Motor neuron (in vitro differentiated cells): ENCODE data around the gene TJP2. TPM values are rescaled to one million over a fixed set of nuclear protein-coding genes. Genes with fewer than 3 reads are reported as not detected.

Experiments
- ATAC-seq, 8 experiments: fragments of 200-7000 bp; cut with Tn5 transposase; replicated peaks in 6 of 8; 2 replicates each; pipeline ENCODE4 v1.8.0; 2021; ENCODE audit warnings: mild to moderate bottlenecking in 8 of 8, moderate library complexity in 8 of 8
- H3K27ac ChIP-seq, 2 donors: fragments of 250-450 bp; sonication (Bioruptor Pico); 2 replicates each; pipeline ENCODE4 v1.9.0; 2021; ENCODE audit warnings: antibody characterized with exemption in 2 of 2, mild to moderate bottlenecking in 2 of 2, moderate library complexity in 1 of 2
- H3K4me1 ChIP-seq, 2 donors: fragments of 250-450 bp; sonication (Bioruptor Pico); replicated peaks in 1 of 2; 2 replicates each; pipeline ENCODE4 v1.6.1; 2021; ENCODE audit warnings: antibody characterized with exemption in 2 of 2, mild to moderate bottlenecking in 2 of 2, moderate library complexity in 1 of 2
- H3K4me3 ChIP-seq, 5 donors: fragments of 250-450 bp; sonication (Bioruptor Pico); 2 replicates each; pipeline ENCODE4 v1.9.0; 2021; ENCODE audit warnings: antibody characterized with exemption in 5 of 5, mild to moderate bottlenecking in 5 of 5, moderate library complexity in 4 of 5
- WGBS, 10 experiments: fragments of 450-650 bp; shearing (Covaris generic); methylation state at CpG; one replicate each; pipeline ENCODE4 v1.0.0; 2022; 5-methylcytosine and 5-hydroxymethylcytosine counted together
- in situ Hi-C, 9 experiments: fragments of 400-800 bp; cut with MboI; loops; one replicate each; pipeline ENCODE4 v1.15.0; 2021; ENCODE audit warnings: low sequenced_read_pairs in 9 of 9, low pct_unique_long_range_greater_than_20kb in 2 of 9; ENCODE audit not compliant: unreplicated experiment in 9 of 9
- total RNA-seq, 8 experiments: library from RNA; unstranded; fragments of 300-600 nt; gene quantifications; 2 replicates each; pipeline versions ENCODE4 v1.2.3 to v1.2.4, GENCODE V29; 2022

TJP2 gene
- total RNA-seq, 8 experiments from 2014 or later: 1.8 to 73.0 (median 15.9) TPM

DNA sequence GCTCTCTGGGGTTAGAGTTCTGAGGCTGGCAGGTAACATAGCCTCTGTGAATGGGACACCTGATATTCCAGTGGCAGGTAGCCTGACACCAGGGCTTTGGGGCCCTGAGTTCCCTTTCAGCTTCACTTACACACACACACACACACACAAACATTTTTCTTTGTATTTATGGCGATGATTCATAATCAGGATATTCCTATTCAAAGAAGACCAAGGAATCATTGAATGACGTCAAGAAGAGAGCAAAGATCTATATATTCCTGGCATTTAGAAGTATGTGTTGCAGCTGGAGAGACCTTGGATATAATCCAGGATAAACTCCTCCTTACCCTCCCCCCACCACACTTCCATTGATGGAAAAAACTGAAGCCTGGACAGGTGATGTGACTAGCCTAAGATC lies 143.0 kb downstream of the TJP2 start:
- ATAC-seq: no peak
- H3K4me3 ChIP-seq: no peak overlapping the region
- 57 to 100% (median 60%) methylated on average over 1 to 2 of the region's 2 CpGs; no CpG with 5 or more reads in 5 of the 10 experiments for WGBS, 10 experiments
- in situ Hi-C loops: no loop called here
- H3K4me1 ChIP-seq: no peaks in the 10 kb centered on the region
- H3K27ac ChIP-seq: no peak overlapping the region

DNA sequence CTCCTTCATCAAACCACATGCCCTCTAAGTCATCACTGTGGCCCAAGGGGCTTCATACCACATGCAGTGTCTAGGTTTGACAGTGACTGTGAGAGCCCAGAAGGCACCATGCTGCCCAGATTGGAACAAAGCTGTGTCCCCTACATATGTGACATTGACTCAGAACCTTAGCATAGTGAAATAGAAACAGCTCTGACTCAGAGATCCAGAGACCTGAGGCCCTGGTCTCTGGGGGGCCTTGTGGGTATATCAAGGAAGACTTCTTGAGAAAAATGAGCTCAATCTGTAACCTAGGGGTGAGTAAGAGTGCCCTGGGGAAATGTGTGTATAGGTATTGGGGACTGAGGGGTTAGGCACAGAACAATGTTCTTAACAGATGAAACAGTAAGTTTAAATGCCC lies 143.8 kb downstream of the TJP2 start:
- in situ Hi-C loops: no loop called here
- no peak overlapping the region for H3K4me3 ChIP-seq
- ATAC-seq: no peak
- no peak overlapping the region for H3K27ac ChIP-seq
- H3K4me1 ChIP-seq: no peaks in the 10 kb centered on the region

DNA sequence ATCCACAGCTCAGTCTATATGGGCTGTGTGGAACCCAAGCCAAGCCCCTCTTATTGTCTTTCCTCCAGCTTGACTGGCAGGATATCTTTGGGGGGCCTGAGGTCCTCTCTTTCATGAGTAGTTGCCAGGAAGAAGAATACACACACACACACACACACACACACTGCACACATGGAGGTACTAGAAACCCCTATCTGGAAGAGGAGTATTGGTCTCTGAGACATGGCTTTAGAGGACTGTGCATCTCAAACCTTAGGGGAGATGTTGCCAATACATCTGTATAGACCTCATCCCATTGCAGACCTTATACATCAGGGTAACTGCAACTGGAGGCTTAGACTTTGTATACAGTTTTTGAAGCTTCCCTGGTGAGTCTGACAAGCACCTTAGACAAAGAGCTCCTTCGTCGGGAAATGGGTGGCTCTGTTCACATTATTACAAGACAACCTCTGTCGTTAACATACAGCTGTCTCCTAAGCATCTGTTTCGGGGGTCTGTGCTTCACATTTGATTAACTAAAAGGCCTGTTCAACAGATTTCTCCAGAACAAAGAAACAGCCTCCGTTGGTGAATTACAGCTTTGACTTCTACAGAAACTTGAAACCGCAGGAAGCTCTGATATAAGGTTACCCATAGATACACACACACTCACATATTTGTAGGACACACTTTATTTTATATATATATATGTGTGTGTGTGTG lies 145.4 kb downstream of the TJP2 start:
- in situ Hi-C loops: no loop called here
- Histone ChIP-seq H3K4me1 (peaks cover 0 to under 1% of the 10 kb centered on the region in 2 donors), H3K4me3 (no peak overlapping the region), H3K27ac (no peak overlapping the region)
- 0 to 60% (median 26%) methylated on average over 1 to 6 of the region's 6 CpGs; no CpG with 5 or more reads in 3 of the 10 experiments for WGBS, 10 experiments
- no peak for ATAC-seq

DNA sequence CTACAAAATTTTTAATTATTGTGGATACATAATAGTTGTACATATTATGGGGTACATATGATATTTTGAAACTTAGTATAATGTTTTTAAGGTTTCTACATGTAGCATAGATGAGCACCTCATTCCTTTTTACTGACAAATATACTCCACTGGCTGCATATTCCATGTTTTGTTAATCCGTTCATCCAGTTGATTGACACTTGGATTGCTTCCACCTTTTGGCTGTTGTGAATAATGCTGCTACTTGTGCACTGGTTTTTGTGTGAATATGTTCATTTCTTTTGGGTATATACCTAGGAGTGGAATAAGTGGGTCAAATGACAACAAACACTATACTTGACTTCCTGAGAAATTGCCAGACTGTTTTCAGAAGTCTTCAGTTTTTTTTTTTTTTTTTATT lies 148.2 kb downstream of the TJP2 start:
- WGBS, 10 experiments: 14 to 100% (median 80%) methylated on average over 1 of the region's 1 CpG; no CpG with 5 or more reads in 1 of the 10 experiments
- Histone ChIP-seq H3K4me3 (no peak overlapping the region), H3K4me1 (peaks cover 0 to 2% of the 10 kb centered on the region in 2 donors), H3K27ac (no peak overlapping the region)
- ATAC-seq: no peak
- in situ Hi-C loops: no loop called here

DNA sequence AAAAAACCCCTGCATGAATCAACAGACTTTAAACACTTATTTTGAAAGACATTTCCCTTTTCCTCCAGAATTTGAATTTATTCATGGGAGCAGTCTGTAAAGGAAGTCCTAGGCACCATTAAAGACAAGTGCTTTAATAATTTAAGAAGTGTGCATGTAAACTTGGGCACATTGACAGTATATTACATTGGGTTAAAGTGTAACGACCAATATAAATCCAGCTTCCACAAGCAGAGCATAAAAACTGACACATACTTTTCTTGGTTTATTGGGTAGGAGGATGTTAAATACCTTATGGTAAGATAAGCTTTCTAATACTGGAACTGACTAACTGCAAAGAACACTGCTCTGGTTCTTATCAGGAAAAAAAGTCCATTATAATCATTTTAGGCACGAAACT lies 149.8 kb downstream of the TJP2 start:
- no peak for ATAC-seq
- Histone ChIP-seq H3K27ac (no peak overlapping the region), H3K4me3 (no peak overlapping the region), H3K4me1 (peaks cover 0 to 2% of the 10 kb centered on the region in 2 donors)
- in situ Hi-C loops: no loop called here
- 60 to 88% (median 79%) methylated on average over 1 to 2 of the region's 2 CpGs; no CpG with 5 or more reads in 4 of the 10 experiments for WGBS, 10 experiments

Other genes with a start within 250 kb of the TJP2 start
- under 1 TPM in 3 of 8 experiments, not detected in 5; 0.13 to 0.33 (median 0.28) TPM for gene PRKACG, start 160.2 kb upstream of the TJP2 start, total RNA-seq
- gene FXN, start 138.5 kb upstream of the TJP2 start, total RNA-seq: 10 to 100 TPM in 3 of 8 experiments, 1 to 10 TPM in 5; 2.4 to 34.3 (median 8.7) TPM
- gene ENTREP1, start 150.9 kb downstream of the TJP2 start, total RNA-seq: 10 to 100 TPM in 1 of 8 experiments, 1 to 10 TPM in 1, under 1 TPM in 6; 0.22 to 10.6 (median 0.48) TPM